GM23338 (cell line): ENCODE results near the gene GDA. TPM values are rescaled to one million over a fixed set of nuclear protein-coding genes. Genes with fewer than 3 reads are reported as not detected.
"Not testable (repeated sequence)": the region's sequence is repeated elsewhere in the genome, so short reads cannot be mapped to it uniquely, and the experiment has no call there.

Source experiments
- ATAC-seq: fragments of 200-7000 bp; cut with Tn5 transposase; 3 replicates; pipeline ENCODE4 v1.9.1; 2020
- DNase-seq: peaks from one replicate; pipeline ENCODE4 v3.0.0-alpha.2; 2015; ENCODE audit warnings: low spot score
- H2AFZ ChIP-seq: fragments of 200-600 bp; sonication (generic); 2 replicates; pipeline ENCODE4 v1.8.0; 2016; ENCODE audit warnings: antibody characterized with exemption, mild to moderate bottlenecking, moderate library complexity
- H3F3A ChIP-seq: fragments of 200-600 bp; sonication (generic); replicated peaks from 2 replicates; pipeline ENCODE4 v1.8.0; 2017; ENCODE audit warnings: antibody characterized with exemption, mixed run types, low read depth
- H3K27ac ChIP-seq: fragments of 200-600 bp; sonication (generic); 2 replicates; pipeline ENCODE4 v1.6.1; 2016; ENCODE audit warnings: low read depth
- H3K27me3 ChIP-seq: fragments of 200-600 bp; sonication (generic); 2 replicates; pipeline ENCODE4 v1.8.0; 2016; ENCODE audit warnings: mild to moderate bottlenecking, mixed run types, moderate library complexity; ENCODE audit not compliant: insufficient read depth
- H3K36me3 ChIP-seq: fragments of 200-600 bp; sonication (generic); 2 replicates; pipeline ENCODE4 v1.8.0; 2016; ENCODE audit warnings: mild to moderate bottlenecking; ENCODE audit not compliant: insufficient read depth
- H3K4me1 ChIP-seq: fragments of 200-600 bp; sonication (generic); 2 replicates; pipeline ENCODE4 v1.8.0; 2016; ENCODE audit warnings: mild to moderate bottlenecking, moderate library complexity; ENCODE audit not compliant: insufficient read depth
- H3K4me2 ChIP-seq: fragments of 200-600 bp; sonication (generic); 2 replicates; pipeline ENCODE4 v1.7.1; 2017; ENCODE audit warnings: mixed run types
- H3K4me3 ChIP-seq: fragments of 200-600 bp; sonication (generic); 2 replicates; pipeline ENCODE4 v1.6.1; 2016; ENCODE audit warnings: mixed run types
- H3K79me2 ChIP-seq: fragments of 200-600 bp; sonication (generic); replicated peaks from 2 replicates; pipeline ENCODE4 v1.8.0; 2017; ENCODE audit warnings: mild to moderate bottlenecking; ENCODE audit not compliant: insufficient read depth
- H3K9me2 ChIP-seq: fragments of 200-600 bp; sonication (generic); 2 replicates; pipeline ENCODE4 v1.8.0; 2017; ENCODE audit not compliant: insufficient read depth
- H4K20me1 ChIP-seq: fragments of 200-600 bp; sonication (generic); replicated peaks from 2 replicates; pipeline ENCODE4 v1.8.0; 2017; ENCODE audit warnings: mild to moderate bottlenecking; ENCODE audit not compliant: insufficient read depth
- H3K27ac Mint-ChIP-seq: 2 replicates; pipeline ENCODE4 v1.8.0; 2020; ENCODE audit warnings: inconsistent platforms, mild to moderate bottlenecking, moderate library complexity, mixed read lengths
- H3K27me3 Mint-ChIP-seq: 3 replicates; pipeline ENCODE4 v1.8.0; 2022; ENCODE audit warnings: low read depth, mild to moderate bottlenecking, moderate library complexity, mixed read lengths, inconsistent platforms; ENCODE audit not compliant: insufficient read depth, poor library complexity
- H3K36me3 Mint-ChIP-seq: 3 replicates; pipeline ENCODE4 v1.8.0; 2021; ENCODE audit warnings: low read depth, mild to moderate bottlenecking, inconsistent platforms, moderate library complexity, mixed read lengths
- H3K4me1 Mint-ChIP-seq: 3 replicates; pipeline ENCODE4 v1.8.0; 2020; ENCODE audit warnings: mild to moderate bottlenecking, inconsistent platforms, mixed read lengths
- H3K4me3 Mint-ChIP-seq: 3 replicates; pipeline ENCODE4 v1.8.0; 2021; ENCODE audit warnings: moderate library complexity, mild to moderate bottlenecking, inconsistent platforms, mixed read lengths
- H3K9me3 Mint-ChIP-seq: 3 replicates; pipeline ENCODE4 v1.8.0; 2020; ENCODE audit warnings: moderate library complexity, mild to moderate bottlenecking, inconsistent platforms, mixed read lengths
- CTCF ChIP-seq, 2 experiments: fragments of 200-600 bp in 1 of 2; sonication (generic) in 1 of 2; conservative IDR thresholded peaks; 2 replicates each; pipeline versions ENCODE4 v1.5.1 to v1.6.1; 2016 to 2017; ENCODE audit warnings: antibody characterized with exemption in 2 of 2, low read depth in 2 of 2, mild to moderate bottlenecking in 2 of 2, moderate library complexity in 1 of 2
- NANOG ChIP-seq: IDR thresholded peaks from 2 replicates; pipeline ENCODE4 v1.6.1; 2016; ENCODE audit warnings: antibody characterized with exemption, borderline replicate concordance
- STAT1 ChIP-seq: IDR thresholded peaks from one replicate; pipeline ENCODE4 v1.6.1; 2016; ENCODE audit warnings: antibody characterized with exemption; ENCODE audit not compliant: unreplicated experiment
- ZNF462 ChIP-seq: fragments of 250-450 bp; sonication (Bioruptor Pico); IDR thresholded peaks from 2 replicates; pipeline ENCODE4 v1.5.0; 2020; ENCODE audit warnings: mild to moderate bottlenecking, moderate library complexity
- polyA plus RNA-seq: library from polyadenylated mRNA; unstranded; fragments of >200 nt; fragmentation: Nextera tagmentation; extraction: Ambion mirVana; gene quantifications from 2 replicates; pipeline ENCODE4 v1.2.1, GENCODE V29; 2016
- total RNA-seq: library from RNA; depleted of rRNA; stranded (reverse); fragments of >200 nt; shearing (Covaris generic); gene quantifications from 2 replicates; pipeline ENCODE4 v1.2.3, GENCODE V29; 2014

GDA gene
- total and polyA plus RNA-seq, 2 experiments from 2014 or later, result 4.0 to 5.8 TPM

GRCh38 chr9:72268961-72269360 is 119.7 kb downstream of the GDA start (continued):
- TF ChIP-seq ZNF462 (CRISPR knock-in tag) (no peak), NANOG (no peak)

- not testable (repeated sequence) for H3K36me3 Mint-ChIP-seq, H3K9me2 ChIP-seq, H3K4me3 ChIP-seq, H3K27me3 Mint-ChIP-seq, H2AFZ ChIP-seq, H3K27me3 ChIP-seq, H3K4me3 Mint-ChIP-seq, H3K79me2 ChIP-seq, H3K27ac Mint-ChIP-seq, H3K4me1 ChIP-seq, H4K20me1 ChIP-seq, H3K4me1 Mint-ChIP-seq, H3F3A ChIP-seq, ATAC-seq, H3K27ac ChIP-seq, H3K36me3 ChIP-seq, H3K4me2 ChIP-seq, DNase-seq, H3K9me3 Mint-ChIP-seq
These were observed 121.1 kb downstream of the GDA start for GRCh38 chr9:72270359-72270758.

- TF ChIP-seq STAT1, result no peak
- TF ChIP-seq CTCF (conservative IDR thresholded peaks at IDR 0.05; ENCODE audit: low read depth in 2 of 2), result peak; percentile 84 to 89
- H3K27ac Mint-ChIP-seq, result no peak overlapping the region
- Histone ChIP-seq H3K36me3 (no peaks in the 10 kb centered on the region), H4K20me1 (no peaks in the 10 kb centered on the region), H3K79me2 (no peaks in the 10 kb centered on the region), H3K4me3 (no peak overlapping the region), H3K4me1 (no peaks in the 10 kb centered on the region), H2AFZ (no peak overlapping the region), H3K9me2 (no peaks in the 10 kb centered on the region), H3F3A (no peaks in the 10 kb centered on the region), H3K27me3 (no peaks in the 10 kb centered on the region), H3K27ac (no peak overlapping the region), H3K4me2 (no peak overlapping the region)
- ATAC-seq, result peak; percentile 74
- H3K27me3 Mint-ChIP-seq, result peaks cover 2% of the 10 kb centered on the region
- DNase-seq, result peak; percentile 82
- no peaks in the 10 kb centered on the region for H3K4me1 Mint-ChIP-seq
- H3K36me3 Mint-ChIP-seq, result no peaks in the 10 kb centered on the region
- peaks cover 10% of the 10 kb centered on the region for H3K9me3 Mint-ChIP-seq
- H3K4me3 Mint-ChIP-seq, result no peak overlapping the region
These were observed 122.6 kb downstream of the GDA start for GRCh38 chr9:72271613-72272478.
